Fibroblast of lung (primary cell): ENCODE results near the gene PDSS1.

ENCODE experiments used
- CTCF ChIP-seq, 2 donors: IDR thresholded peaks in 1 of 2; conservative IDR thresholded peaks in 1 of 2; 1 replicate in 1 of 2; 2 replicates in 1 of 2; pipeline ENCODE4 v1.5.1; 2011 to 2012; ENCODE audit warnings: low read length in 2 of 2, control low read depth in 1 of 2, inconsistent platforms in 1 of 2, low read depth in 1 of 2, mild to moderate bottlenecking in 1 of 2
- EZH2 ChIP-seq: IDR thresholded peaks from 2 replicates; pipeline ENCODE4 v1.5.1; 2012; ENCODE audit warnings: low read length, control low read depth, mild to moderate bottlenecking; ENCODE audit errors: missing control alignments

DNA sequence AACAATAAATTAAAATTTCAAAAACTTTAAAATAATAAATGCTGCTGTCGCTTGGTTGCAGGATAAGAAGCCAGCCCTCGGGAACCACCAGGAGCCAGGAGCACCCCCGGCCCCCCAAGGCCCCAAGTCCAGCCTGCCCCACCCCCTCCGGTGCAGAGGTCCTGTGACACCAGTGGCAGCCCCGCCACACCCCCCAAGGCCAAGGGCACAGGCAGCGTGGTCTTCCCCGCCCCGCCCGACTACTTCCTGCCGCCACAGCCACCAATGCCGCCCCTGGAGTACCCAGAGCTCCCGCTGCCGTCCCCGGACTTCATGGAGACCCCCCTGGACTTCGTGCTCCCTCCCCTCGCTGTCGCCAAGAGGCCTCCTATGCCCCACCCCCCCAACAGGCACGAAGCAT is 44.5 kb upstream of the PDSS1 start:
- TF ChIP-seq EZH2, result no peak
- no peak for TF ChIP-seq CTCF (conservative IDR thresholded peaks at IDR 0.05 in 1 of 2, IDR thresholded peaks at IDR 0.05 in 1 of 2; ENCODE audit: low read depth in 1 of 2, low read length in 2 of 2)
